SH-SY5Y (cell line): Measurements from ENCODE around the gene SUGCT.

Experiments used
- GATA2 ChIP-seq: IDR thresholded peaks from 2 replicates; pipeline ENCODE4 v1.6.1; 2011; ENCODE audit warnings: mild to moderate bottlenecking, low read depth, low read length
- GATA3 ChIP-seq: IDR thresholded peaks from 2 replicates; pipeline ENCODE4 v1.6.1; 2011; ENCODE audit warnings: low read depth, mild to moderate bottlenecking, low read length, moderate library complexity

DNA sequence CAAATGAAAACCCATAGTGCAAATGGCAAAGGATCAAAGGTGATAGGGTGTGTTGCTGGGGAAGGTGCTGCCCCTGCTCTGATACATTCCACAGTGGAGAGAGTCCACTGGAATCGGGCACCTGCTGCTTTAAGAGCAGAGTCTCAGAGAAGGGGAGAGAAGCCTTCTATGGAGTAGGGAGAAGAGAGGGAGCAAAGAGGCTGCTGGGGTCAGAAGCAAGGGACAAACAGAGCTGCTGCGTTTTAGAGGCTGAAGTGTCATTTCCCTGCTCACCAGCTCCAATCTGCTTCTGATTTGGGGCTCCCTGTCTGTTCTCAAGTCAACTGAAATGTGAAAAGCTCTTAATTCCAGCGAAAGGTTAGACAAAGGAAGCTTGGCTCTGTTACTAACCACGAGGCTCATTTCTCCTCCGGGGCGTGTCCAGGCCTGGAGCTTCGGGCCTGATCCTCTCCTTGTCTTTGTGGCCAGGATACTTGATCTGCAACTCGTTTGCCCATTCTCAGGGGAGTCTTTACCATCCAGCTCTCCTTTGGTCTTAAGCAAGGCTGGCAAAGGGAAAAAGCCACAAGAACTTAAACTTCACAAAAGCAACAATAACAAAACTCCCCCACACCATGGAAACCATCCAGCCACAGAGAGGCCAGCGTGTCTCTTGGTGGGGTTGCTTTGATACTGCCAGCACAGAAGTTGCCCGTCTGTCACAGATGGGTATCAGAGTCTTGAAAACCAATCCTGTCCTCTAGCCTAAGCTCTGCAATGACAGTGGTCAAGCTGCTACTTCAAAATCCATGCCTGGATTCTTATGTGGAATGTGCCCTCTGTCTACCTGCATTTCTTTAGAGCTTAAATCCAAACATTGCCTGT lies 692.6 kb downstream of the SUGCT start:
- TF ChIP-seq GATA2 (no peak), GATA3 (no peak)
